ENCODE data around the gene OLA1. TPM values are rescaled to one million over a fixed set of nuclear protein-coding genes. Genes with fewer than 3 reads are reported as not detected.

The OLA1 gene
- total RNA-seq, 1 experiment from 2014 or later = 109 TPM

- no peak for TF ChIP-seq ARID4B (CRISPR knock-in tag; IDR thresholded peaks at IDR 0.05; ENCODE audit: borderline replicate concordance)
- TF ChIP-seq ZNF232 (CRISPR knock-in tag; IDR thresholded peaks at IDR 0.05) = no peak
- no peak for TF ChIP-seq FOXK1 (CRISPR knock-in tag; IDR thresholded peaks at IDR 0.05)
- TF ChIP-seq ZNF219 (CRISPR knock-in tag; IDR thresholded peaks at IDR 0.05; ENCODE audit: borderline replicate concordance) = no peak
- TF ChIP-seq ATF1 (CRISPR knock-in tag; IDR thresholded peaks at IDR 0.05) = no peak
- TF ChIP-seq ZNF423 (CRISPR knock-in tag; IDR thresholded peaks at IDR 0.05) = no peak
- no peak for TF ChIP-seq CDX4 (CRISPR knock-in tag; IDR thresholded peaks at IDR 0.05; ENCODE audit: borderline replicate concordance)
- TF ChIP-seq ATF2 (CRISPR knock-in tag; IDR thresholded peaks at IDR 0.05; ENCODE audit: borderline replicate concordance, low read depth) = no peak
- no peak for TF ChIP-seq ZNF532 (CRISPR knock-in tag; IDR thresholded peaks at IDR 0.05; ENCODE audit: borderline replicate concordance)
- no peak for TF ChIP-seq GABPB1 (CRISPR knock-in tag; IDR thresholded peaks at IDR 0.05)
Measured at GRCh38 chr2:174217869-174218268, 30.5 kb downstream of the OLA1 start (continued).

GRCh38 chr2:174211954-174212353, 36.4 kb downstream of the OLA1 start:
- Mint-ChIP-seq H3K27ac (no peak overlapping the region), H3K36me3 (no peaks in the 10 kb centered on the region), H3K4me1 (peaks cover 30% of the 10 kb centered on the region), H3K9me3 (no peaks in the 10 kb centered on the region), H3K4me3 (no peak overlapping the region), H3K27me3 (ENCODE audit: low read depth) (no peaks in the 10 kb centered on the region)
- no peak for ATAC-seq
- CTCF ChIA-PET = no interaction called here
- POLR2A ChIA-PET = no interaction called here
- DNase-seq (ENCODE audit: low spot score) = no peak
- TF ChIP-seq ZNF281 (CRISPR knock-in tag; IDR thresholded peaks at IDR 0.05) (no peak), CTCF (IDR thresholded peaks at IDR 0.05) (no peak), CREM (CRISPR knock-in tag; IDR thresholded peaks at IDR 0.05) (no peak), PRRX2 (CRISPR knock-in tag; IDR thresholded peaks at IDR 0.05) (no peak), ZNF416 (CRISPR knock-in tag; IDR thresholded peaks at IDR 0.05) (no peak), SMAD3 (CRISPR knock-in tag; IDR thresholded peaks at IDR 0.05; ENCODE audit: borderline replicate concordance) (no peak), USF2 (CRISPR knock-in tag; IDR thresholded peaks at IDR 0.05) (no peak), IRF1 (CRISPR knock-in tag; IDR thresholded peaks at IDR 0.05) (no peak), NFYB (CRISPR knock-in tag; conservative IDR thresholded peaks at IDR 0.05; ENCODE audit: low read depth) (no peak)

Data from WTC11 (cell line).